GM21528 (cell line): ENCODE data around the gene CHTOP.
A peak's percentile ranks its signal among the peaks of the same experiment; 100 is the strongest.
"Not testable (repeated sequence)": the region's sequence is repeated elsewhere in the genome, so short reads cannot be mapped to it uniquely, and the experiment has no call there.

ENCODE experiments used
- ATAC-seq: cut with Tn5 transposase; IDR thresholded peaks from one replicate; pipeline ENCODE4 v1.9.1; 2021; ENCODE audit warnings: mild to moderate bottlenecking, moderate library complexity; ENCODE audit not compliant: unreplicated experiment, low FRiP score

The CHTOP gene

DNA sequence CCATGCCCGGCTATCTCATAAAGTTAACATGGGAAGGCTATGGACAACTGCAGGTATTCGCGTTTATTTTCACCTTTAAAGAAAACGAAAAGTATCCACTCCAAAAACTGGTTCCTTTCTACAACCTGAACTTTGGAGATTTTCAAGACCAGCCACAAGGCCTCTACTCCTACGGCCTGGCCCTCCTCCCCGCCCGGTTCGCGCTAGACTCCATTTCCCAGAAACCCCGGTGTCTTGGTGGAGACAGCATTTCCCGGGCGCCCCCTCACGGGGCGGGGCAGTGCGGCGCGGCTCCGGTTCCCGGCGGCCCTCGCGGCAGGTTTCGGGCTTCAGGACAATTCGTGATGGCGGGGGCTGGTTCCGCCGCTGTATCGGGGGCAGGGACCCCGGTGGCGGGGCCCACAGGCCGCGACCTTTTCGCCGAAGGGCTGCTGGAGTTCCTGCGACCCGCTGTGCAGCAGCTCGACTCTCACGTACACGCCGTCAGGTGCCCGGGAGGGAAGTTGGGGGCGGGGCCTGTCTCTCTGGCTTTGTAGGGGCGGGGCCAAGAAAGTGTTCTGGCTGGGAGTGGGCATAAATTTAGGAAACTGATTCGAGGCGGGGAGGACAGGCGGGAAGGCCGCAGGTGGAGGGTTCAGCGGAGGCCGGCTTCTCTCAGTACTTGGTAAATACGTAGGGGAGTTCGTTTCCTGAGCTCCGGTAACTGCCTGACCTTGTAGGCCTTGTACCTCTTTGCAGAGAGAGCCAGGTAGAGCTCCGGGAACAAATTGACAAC lies 24.7 kb downstream of the CHTOP start, which contains the start of gene SNAPIN:
Gene SNAPIN, plus strand, starts transcription at position 304 of the 775 bp plus-strand sequence. Its CDS starts 41 bp downstream, at position 345.
- peak; percentile 78 for ATAC-seq

- no peak for ATAC-seq
These were observed 25.3 kb downstream of the CHTOP start for GRCh38 chr1:153659175-153659534.

- ATAC-seq: no peak
These were observed 25.8 kb downstream of the CHTOP start for GRCh38 chr1:153659656-153660055.

GRCh38 chr1:153661111-153661708 lies 27.3 kb downstream of the CHTOP start:
- no peak for ATAC-seq

DNA sequence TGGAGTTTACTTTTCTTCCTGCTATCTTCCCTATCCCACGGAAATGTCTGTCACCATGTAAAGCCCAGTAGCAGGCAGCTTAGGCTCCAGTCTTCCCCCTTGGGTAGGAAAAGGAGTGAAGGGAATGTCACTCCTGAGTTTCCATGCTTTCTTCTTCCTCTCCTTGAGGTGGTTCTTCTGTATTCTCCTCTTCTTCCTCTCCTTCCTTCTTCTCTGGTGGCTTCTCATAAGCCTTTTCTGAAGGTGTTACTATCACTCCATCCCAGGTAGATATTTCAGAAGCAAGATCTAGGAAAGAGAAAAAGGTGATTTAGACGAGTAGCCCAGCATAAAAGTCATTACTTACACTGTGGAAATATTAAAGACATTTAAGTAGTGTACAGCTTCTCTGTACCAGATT lies 28.4 kb downstream of the CHTOP start:
- ATAC-seq: no peak

GRCh38 chr1:153663211-153663610 lies 29.3 kb downstream of the CHTOP start:
- no peak for ATAC-seq

- ATAC-seq: no peak
These were observed 33.6 kb downstream of the CHTOP start for GRCh38 chr1:153667439-153667838.

- ATAC-seq: not testable (repeated sequence)
These were observed 34.8 kb downstream of the CHTOP start for GRCh38 chr1:153668672-153669071.

- ATAC-seq: no peak
These were observed 35.7 kb downstream of the CHTOP start for GRCh38 chr1:153669606-153670005.

DNA sequence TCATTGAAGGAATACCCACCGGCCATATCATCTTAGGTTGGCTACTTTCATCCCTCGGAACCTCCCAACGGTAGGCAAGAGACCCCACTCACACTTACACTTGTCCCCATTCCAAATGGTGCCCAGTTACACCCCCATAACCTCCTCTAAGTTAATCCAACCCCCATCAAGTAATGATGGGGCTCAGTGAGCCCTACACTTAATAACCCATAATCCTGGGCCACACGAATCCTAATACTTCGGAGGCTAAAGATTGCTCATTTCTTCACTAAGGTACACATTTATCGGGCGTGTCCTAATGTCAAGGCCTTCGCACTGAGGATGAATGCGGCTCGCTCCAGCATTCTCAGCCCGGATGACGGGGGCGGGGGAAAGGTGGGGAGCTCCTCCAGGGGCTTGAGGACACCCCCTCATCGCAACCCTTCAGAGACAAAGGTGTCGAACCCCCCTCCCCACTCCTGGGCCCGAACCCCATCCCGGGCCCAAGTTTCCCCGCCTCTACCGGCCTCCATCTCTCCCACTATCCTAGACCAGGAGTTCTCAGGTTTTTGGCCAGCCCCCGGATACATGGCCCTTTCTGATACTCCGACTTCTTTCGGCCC lies 36.5 kb downstream of the CHTOP start:
- ATAC-seq: no peak

GRCh38 chr1:153670859-153671627 lies 37.2 kb downstream of the CHTOP start, which contains the start of gene ILF2:
Gene ILF2, minus strand, starts transcription at chr1:153670993. Its CDS starts 71 bp downstream, at chr1:153670922.
- ATAC-seq: peak; percentile 92

DNA sequence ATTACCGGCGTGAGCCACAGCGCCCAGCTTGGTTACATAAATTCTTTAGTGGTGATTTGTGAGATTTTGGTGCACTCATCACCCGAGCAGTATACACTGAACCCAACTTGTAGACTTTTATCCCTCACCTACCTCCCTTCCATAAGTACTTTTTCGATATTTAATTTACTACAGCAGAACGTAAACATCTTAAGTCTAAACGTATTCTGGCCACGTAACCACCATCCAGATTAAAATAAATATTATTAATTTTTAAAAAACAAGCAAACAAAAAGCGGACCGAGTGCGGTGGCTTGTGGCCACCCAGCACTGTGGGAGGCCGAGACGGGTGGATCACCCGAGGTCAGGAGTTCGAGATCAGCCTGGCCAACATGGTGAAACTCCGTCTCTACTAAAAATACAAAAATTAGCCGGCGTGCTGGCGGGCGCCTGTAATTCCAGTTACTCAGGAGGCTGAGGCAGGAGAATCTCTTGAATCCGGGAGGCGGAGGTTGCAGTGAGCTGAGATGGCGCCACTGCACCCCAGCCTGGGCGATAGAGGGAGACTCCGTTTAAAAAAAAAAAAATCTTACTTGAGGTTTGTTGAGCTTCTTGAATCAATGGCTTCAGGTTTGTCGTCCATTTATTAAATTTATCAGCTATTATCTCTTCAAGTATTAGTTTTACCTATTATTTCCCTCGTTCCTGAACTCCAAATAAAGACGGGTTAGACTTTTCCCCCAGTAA lies 37.9 kb downstream of the CHTOP start:
- ATAC-seq: peak; percentile 19

- ATAC-seq: no peak
These were observed 39.6 kb downstream of the CHTOP start for GRCh38 chr1:153673511-153673910.

GRCh38 chr1:153677718-153678518 lies 44.1 kb downstream of the CHTOP start:
- no peak for ATAC-seq

- ATAC-seq: no peak
These were observed 44.9 kb downstream of the CHTOP start, which contains the start of gene NPR1 for GRCh38 chr1:153678519-153679336. Gene NPR1, plus strand, starts transcription at chr1:153678688. Its CDS starts 421 bp downstream, at chr1:153679109.

DNA sequence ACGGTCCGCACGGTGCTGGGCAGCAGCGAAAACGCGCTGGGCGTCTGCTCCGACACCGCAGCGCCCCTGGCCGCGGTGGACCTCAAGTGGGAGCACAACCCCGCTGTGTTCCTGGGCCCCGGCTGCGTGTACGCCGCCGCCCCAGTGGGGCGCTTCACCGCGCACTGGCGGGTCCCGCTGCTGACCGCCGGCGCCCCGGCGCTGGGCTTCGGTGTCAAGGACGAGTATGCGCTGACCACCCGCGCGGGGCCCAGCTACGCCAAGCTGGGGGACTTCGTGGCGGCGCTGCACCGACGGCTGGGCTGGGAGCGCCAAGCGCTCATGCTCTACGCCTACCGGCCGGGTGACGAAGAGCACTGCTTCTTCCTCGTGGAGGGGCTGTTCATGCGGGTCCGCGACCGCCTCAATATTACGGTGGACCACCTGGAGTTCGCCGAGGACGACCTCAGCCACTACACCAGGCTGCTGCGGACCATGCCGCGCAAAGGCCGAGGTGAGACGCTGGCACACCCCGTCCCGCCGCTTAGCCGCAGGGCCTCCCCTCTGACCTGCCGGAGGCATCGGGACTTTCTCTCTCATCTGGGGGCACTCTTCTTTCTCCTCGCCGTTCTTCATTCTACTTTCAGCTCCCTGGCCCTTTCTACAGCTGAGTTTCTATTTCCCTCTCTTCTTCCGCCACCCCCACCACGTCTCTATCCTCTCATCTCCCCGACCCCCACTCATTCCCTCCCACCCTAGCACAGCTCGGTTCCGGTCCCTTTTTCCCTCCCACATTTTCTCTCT lies 45.7 kb downstream of the CHTOP start:
- ATAC-seq: no peak

- ATAC-seq: no peak
These were observed 46.2 kb downstream of the CHTOP start for GRCh38 chr1:153680120-153680403.

DNA sequence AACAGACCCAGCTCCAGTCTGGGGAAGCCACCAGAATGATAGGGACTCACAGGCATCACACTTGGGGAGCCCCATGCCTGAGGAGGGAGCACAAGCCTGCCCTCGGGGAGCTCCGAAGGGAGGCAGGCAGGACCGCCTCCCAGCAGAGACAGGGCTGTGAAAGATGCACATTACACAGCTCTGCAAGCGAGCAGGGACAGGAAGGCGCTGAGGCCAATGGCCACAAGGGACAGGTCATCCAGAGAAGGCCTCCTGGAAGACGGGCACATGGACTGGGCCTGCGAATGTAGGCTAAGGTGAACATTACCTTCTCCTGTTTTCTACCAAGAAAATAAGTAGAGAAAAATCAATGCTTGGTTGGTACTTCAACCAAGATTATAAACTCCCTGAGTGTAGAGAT lies 48.9 kb downstream of the CHTOP start:
- ATAC-seq: no peak
